ENCODE results near the gene UCKL1.

Gene UCKL1

GRCh38 chr20:63958964-63959698, 2.9 kb upstream of the UCKL1 start:
- no peak for DNase-seq

- DNase-seq, result no peak
Measured at GRCh38 chr20:63958471-63958870, 2.3 kb upstream of the UCKL1 start.

- DNase-seq, result peak; percentile 77
Measured at GRCh38 chr20:63957690-63958441, 1.6 kb upstream of the UCKL1 start.

GRCh38 chr20:63957004-63957689, 931 bp upstream of the UCKL1 start:
- DNase-seq, result peak; percentile 76

GRCh38 chr20:63956664-63957003, 418 bp upstream of the UCKL1 start:
- no peak for DNase-seq

GRCh38 chr20:63955281-63955826, 862 bp downstream of the UCKL1 start:
- peak; percentile 31 for DNase-seq

GRCh38 chr20:63953764-63954429, 2.3 kb downstream of the UCKL1 start:
- DNase-seq, result no peak

GRCh38 chr20:63952769-63953168, 3.4 kb downstream of the UCKL1 start:
- no peak for DNase-seq

- DNase-seq, result no peak
Measured at GRCh38 chr20:63952210-63952535, 4.0 kb downstream of the UCKL1 start.

- no peak for DNase-seq
Measured at GRCh38 chr20:63951398-63952209, 4.6 kb downstream of the UCKL1 start.

- no peak for DNase-seq
Measured at GRCh38 chr20:63950701-63951397, 5.4 kb downstream of the UCKL1 start.

GRCh38 chr20:63947638-63948456, 8.4 kb downstream of the UCKL1 start:
- no peak for DNase-seq

- no peak for DNase-seq
Measured at GRCh38 chr20:63946986-63947637, 9.1 kb downstream of the UCKL1 start.

GRCh38 chr20:63945921-63946920, 10.0 kb downstream of the UCKL1 start:
- DNase-seq, result no peak

GRCh38 chr20:63945031-63945658, 11.1 kb downstream of the UCKL1 start:
- DNase-seq, result no peak

- no peak for DNase-seq
Measured at GRCh38 chr20:63944078-63944941, 11.9 kb downstream of the UCKL1 start.

GRCh38 chr20:63943808-63944077, 12.5 kb downstream of the UCKL1 start:
- DNase-seq, result no peak

Data from COR-L47 (cell line).